Neural cell (in vitro differentiated cells): ENCODE results near the gene ABHD14A.

Source experiments
- CTCF ChIP-seq: fragments of 450-650 bp; IDR thresholded peaks from 2 replicates; pipeline ENCODE4 v1.5.1; 2014; ENCODE audit warnings: antibody characterized with exemption, mild to moderate bottlenecking, moderate library complexity; ENCODE audit not compliant: poor library complexity, severe bottlenecking
- REST ChIP-seq: IDR thresholded peaks from 2 replicates; pipeline ENCODE4 v1.6.1; 2012; ENCODE audit warnings: borderline replicate concordance

GRCh38 chr3:51947215-51947900, 27.5 kb upstream of the ABHD14A start:
- no peak for TF ChIP-seq CTCF
- no peak for TF ChIP-seq REST
